GM13976 (cell line): ENCODE data around the gene PARD3.

Experiments used
- DNase-seq: peaks from one replicate; pipeline ENCODE4 v3.0.0; 2012; ENCODE audit warnings: low spot score
- CTCF ChIP-seq: IDR thresholded peaks from 2 replicates; pipeline ENCODE4 v1.5.1; 2012; ENCODE audit warnings: borderline replicate concordance, mild to moderate bottlenecking; ENCODE audit not compliant: insufficient read depth; ENCODE audit errors: extremely low read depth, missing control alignments, control extremely low read depth
- in situ Hi-C: fragments of 300-500 bp; cut with MboI; formaldehyde crosslinking; loops from one replicate; pipeline ENCODE4 v1.12.0; 2022; ENCODE audit warnings: low sequenced_read_pairs, mixed read lengths, inconsistent platforms; ENCODE audit not compliant: unreplicated experiment

Gene PARD3

GRCh38 chr10:34164029-34164428, 651.1 kb downstream of the PARD3 start:
- in situ Hi-C loops: no loop called here
- TF ChIP-seq CTCF: no peak
- DNase-seq: no peak

DNA sequence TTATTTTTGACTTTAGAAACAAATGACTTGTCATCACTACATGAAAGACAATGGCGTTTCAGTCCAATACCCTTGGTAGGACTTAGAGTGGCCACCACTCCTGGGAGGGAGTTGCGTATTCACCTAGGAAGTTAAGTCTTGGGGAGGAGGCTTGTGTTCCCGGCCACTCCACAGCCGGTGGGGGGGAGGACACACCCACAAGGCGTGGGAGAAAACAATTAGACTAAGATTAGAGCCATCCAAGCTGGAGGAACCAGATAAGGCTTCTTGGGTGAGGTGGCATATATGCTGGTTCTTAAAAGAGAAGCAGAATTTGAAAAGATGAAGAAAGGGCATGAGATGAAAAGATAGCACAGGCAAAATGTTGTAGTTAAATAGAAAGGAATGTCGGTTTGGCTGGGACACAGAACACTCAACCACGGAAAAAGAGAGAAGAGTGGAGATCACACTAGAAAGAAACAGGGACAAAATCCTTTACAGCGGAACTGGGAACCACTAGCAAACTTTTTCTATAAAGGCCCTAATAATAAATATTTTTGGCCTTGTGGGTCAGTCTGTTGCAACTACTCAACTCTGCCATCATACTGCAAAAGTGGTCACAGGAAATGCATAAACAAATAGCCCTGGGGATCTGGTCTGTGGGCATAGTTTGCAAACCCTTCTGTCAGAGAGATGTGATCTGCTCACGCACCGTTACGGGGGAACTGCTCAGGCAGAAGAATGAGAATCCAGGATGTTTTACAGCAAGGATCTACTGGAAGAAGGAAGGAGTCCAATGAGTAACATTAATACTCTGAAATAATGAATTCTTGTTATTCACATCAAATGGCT, 651.8 kb downstream of the PARD3 start:
- in situ Hi-C loops: no loop called here
- DNase-seq: no peak
- no peak for TF ChIP-seq CTCF

GRCh38 chr10:34161777-34162370, 653.2 kb downstream of the PARD3 start:
- TF ChIP-seq CTCF: no peak
- DNase-seq: no peak
- in situ Hi-C loops: no loop called here

GRCh38 chr10:34160595-34160994, 654.5 kb downstream of the PARD3 start:
- TF ChIP-seq CTCF: no peak
- in situ Hi-C loops: no loop called here
- no peak for DNase-seq

DNA sequence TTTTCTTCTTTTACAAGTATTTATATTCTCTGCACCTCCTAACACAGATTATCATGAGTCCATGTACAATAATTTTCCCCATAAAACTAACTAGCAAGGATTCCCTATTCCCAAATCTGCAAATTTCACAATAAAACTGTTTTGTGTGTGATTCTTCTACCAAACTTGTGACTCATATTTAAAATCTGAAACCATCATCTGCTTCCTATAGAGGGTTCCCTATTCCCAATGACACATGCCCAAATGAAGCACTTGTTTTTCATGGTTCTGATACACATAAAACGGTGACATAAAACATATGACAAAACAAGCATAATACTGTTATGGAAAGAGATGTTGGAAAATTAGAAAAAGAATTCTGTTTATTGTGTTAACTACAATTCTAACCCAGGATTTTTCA, 657.6 kb downstream of the PARD3 start:
- TF ChIP-seq CTCF: no peak
- DNase-seq: no peak
- in situ Hi-C loops: no loop called here

DNA sequence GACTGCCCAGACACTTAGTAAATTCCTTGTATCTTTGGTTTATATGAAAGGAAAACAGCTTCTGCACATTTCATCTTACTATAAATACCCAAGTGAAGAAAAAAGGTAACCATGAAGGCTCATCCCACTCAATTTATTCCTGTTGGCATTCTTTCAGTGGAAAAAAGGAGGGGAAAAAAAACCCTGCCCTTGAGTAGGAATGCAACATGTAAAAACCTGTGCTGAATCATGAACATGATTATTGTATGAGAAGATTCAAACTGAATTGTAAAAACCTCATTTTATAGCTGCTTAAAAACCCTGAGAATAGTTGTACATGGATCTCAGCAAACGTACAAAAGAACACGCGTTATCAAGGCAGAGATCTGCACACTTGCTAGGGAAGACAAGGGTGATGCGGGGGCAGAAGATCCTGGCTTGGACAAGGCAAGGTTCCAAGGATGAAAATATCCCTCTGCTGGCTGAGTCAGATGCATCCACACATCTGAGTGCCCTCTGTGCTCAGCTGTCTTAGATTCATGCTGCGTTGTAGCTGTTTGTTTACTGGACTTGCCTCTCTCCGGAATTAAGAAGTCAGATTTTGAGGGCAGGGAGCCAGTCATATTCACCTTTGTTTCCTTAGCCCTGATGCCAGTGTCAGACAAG, 658.2 kb downstream of the PARD3 start:
- DNase-seq: no peak
- TF ChIP-seq CTCF: no peak
- in situ Hi-C loops: no loop called here
